ENCODE data around the gene RC3H1.

- no peak for TF ChIP-seq CTCF (IDR thresholded peaks at IDR 0.05)
- no peak for TF ChIP-seq POLR2A (IDR thresholded peaks at IDR 0.05)
- TF ChIP-seq POLR2AphosphoS5 (IDR thresholded peaks at IDR 0.05): no peak
Observed at GRCh38 chr1:173917635-173918493, 104.3 kb downstream of the RC3H1 start.
